ENCODE measurements around the gene PTPRR. TPM values are rescaled to one million over a fixed set of nuclear protein-coding genes. Genes with fewer than 3 reads are reported as not detected.

Gene PTPRR
- total RNA-seq, 1 donor from 2014 or later: not detected

- intact Hi-C loops (cut with micrococcal nuclease): no loop called here
- Mint-ChIP-seq H3K27ac (no peak overlapping the region), H3K4me3 (ENCODE audit: low read depth) (no peak overlapping the region), H3K36me3 (ENCODE audit: low read depth) (no peaks in the 10 kb centered on the region), H3K9me3 (no peaks in the 10 kb centered on the region), H3K4me1 (ENCODE audit: low read depth) (no peaks in the 10 kb centered on the region), H3K27me3 (ENCODE audit: low read depth) (peaks cover 2% of the 10 kb centered on the region)
- DNase-seq (ENCODE audit: low spot score): no peak
These were observed 123.5 kb downstream of the PTPRR start for GRCh38 chr12:70796989-70797388.

DNA sequence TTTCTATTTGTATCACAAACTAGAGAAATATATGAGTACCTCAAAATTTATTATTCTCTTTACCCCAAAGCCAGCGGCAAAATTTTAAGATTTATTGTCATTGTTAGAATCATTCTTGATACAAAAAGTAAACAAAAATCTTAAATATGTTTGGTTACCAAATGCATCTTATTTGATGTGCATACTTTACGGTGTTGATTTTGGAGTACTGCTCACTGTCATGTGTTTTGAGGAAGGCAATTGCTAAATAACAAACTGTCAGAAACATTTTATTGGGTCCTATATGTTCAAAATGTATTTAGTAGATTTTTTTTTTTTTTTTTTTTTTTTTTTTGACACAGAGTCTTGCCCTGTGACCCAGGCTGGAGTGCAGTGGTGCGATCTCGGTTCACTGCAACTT, 124.9 kb downstream of the PTPRR start:
- no peak overlapping the region for H3K27ac Mint-ChIP-seq
- no peak for DNase-seq (ENCODE audit: low spot score)
- H3K9me3 Mint-ChIP-seq: no peaks in the 10 kb centered on the region
- intact Hi-C loops (cut with micrococcal nuclease): no loop called here
- H3K4me1 Mint-ChIP-seq (ENCODE audit: low read depth): no peaks in the 10 kb centered on the region
- H3K27me3 Mint-ChIP-seq (ENCODE audit: low read depth): no peaks in the 10 kb centered on the region
- H3K4me3 Mint-ChIP-seq (ENCODE audit: low read depth): no peak overlapping the region
- no peaks in the 10 kb centered on the region for H3K36me3 Mint-ChIP-seq (ENCODE audit: low read depth)

DNA sequence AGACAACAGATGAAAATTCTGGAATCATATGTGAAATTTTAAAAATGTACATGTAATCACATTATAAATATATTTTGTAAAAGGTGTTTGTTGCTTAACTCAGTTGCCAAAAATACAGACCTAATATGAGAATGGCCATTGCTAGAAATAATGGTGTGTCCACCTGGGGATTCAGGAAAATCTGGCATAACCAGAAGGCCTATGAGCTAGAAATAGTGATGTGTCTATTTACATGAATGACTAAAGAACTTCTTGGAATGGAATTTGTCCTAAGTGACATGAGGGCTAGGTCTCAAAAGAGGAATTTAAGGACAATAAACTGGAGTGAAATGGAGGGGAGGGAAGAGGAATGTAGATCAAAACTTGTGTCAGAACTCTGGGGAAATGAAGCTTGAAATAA, 126.4 kb downstream of the PTPRR start:
- no peak for DNase-seq (ENCODE audit: low spot score)
- intact Hi-C loops (cut with micrococcal nuclease): no loop called here
- no peak overlapping the region for H3K27ac Mint-ChIP-seq
- no peak overlapping the region for H3K4me3 Mint-ChIP-seq (ENCODE audit: low read depth)
- H3K4me1 Mint-ChIP-seq (ENCODE audit: low read depth): no peaks in the 10 kb centered on the region
- H3K36me3 Mint-ChIP-seq (ENCODE audit: low read depth): no peaks in the 10 kb centered on the region
- no peaks in the 10 kb centered on the region for H3K9me3 Mint-ChIP-seq
- H3K27me3 Mint-ChIP-seq (ENCODE audit: low read depth): peaks cover 3% of the 10 kb centered on the region

DNA sequence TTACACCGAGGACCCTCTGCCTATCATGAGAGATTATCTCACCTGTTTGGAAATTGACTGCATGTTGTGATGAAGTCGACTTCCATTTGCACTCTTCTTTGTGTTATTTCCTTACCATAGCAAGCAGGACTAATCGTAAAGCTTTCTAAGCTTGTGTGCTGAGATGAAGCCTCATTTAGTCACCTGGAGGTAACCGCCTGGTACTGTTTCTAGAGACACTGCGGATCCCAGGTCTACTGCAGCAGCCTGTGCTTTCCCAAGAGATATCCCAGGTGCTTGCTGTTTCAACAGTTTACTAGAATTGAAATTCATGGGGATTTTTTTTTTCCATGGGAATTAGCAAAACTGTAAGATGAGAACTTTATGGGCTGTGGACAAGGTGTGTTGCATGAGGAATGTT, 131.8 kb downstream of the PTPRR start:
- no peak overlapping the region for H3K27ac Mint-ChIP-seq
- peaks cover 3% of the 10 kb centered on the region for H3K27me3 Mint-ChIP-seq (ENCODE audit: low read depth)
- H3K9me3 Mint-ChIP-seq: no peaks in the 10 kb centered on the region
- DNase-seq (ENCODE audit: low spot score): no peak
- H3K4me3 Mint-ChIP-seq (ENCODE audit: low read depth): no peak overlapping the region
- no peaks in the 10 kb centered on the region for H3K4me1 Mint-ChIP-seq (ENCODE audit: low read depth)
- intact Hi-C loops (cut with micrococcal nuclease): no loop called here
- H3K36me3 Mint-ChIP-seq (ENCODE audit: low read depth): no peaks in the 10 kb centered on the region

GRCh38 chr12:70787612-70788011, 132.9 kb downstream of the PTPRR start:
- no peak for DNase-seq (ENCODE audit: low spot score)
- no peaks in the 10 kb centered on the region for H3K9me3 Mint-ChIP-seq
- peaks cover 3% of the 10 kb centered on the region for H3K27me3 Mint-ChIP-seq (ENCODE audit: low read depth)
- no peak overlapping the region for H3K4me3 Mint-ChIP-seq (ENCODE audit: low read depth)
- H3K27ac Mint-ChIP-seq: no peak overlapping the region
- no peaks in the 10 kb centered on the region for H3K36me3 Mint-ChIP-seq (ENCODE audit: low read depth)
- H3K4me1 Mint-ChIP-seq (ENCODE audit: low read depth): no peaks in the 10 kb centered on the region
- intact Hi-C loops (cut with micrococcal nuclease): no loop called here

DNA sequence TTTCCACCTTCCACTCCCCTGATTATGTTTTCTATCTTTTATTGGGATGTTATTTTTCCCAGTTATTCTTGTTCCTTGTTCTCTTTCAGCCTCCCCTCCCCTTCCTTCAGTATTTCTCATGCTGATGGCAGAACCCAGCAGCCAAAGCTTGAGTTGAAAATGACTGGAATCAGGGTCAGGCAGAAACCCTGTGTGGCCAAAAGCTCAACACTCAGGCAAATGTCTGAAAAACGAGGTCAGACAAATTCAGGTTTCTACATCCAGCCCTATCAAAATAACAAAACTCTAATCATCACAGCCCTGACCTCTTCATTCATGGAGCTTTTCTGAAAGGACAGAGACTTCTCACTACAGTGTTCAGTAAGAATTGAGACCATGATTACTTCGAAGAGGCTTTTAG, 134.6 kb downstream of the PTPRR start:
- Mint-ChIP-seq H3K27ac (no peak overlapping the region), H3K4me3 (ENCODE audit: low read depth) (no peak overlapping the region), H3K4me1 (ENCODE audit: low read depth) (no peaks in the 10 kb centered on the region), H3K9me3 (peaks cover 3% of the 10 kb centered on the region), H3K27me3 (ENCODE audit: low read depth) (peaks cover 3% of the 10 kb centered on the region), H3K36me3 (ENCODE audit: low read depth) (no peaks in the 10 kb centered on the region)
- intact Hi-C loops (cut with micrococcal nuclease): no loop called here
- no peak for DNase-seq (ENCODE audit: low spot score)

DNA sequence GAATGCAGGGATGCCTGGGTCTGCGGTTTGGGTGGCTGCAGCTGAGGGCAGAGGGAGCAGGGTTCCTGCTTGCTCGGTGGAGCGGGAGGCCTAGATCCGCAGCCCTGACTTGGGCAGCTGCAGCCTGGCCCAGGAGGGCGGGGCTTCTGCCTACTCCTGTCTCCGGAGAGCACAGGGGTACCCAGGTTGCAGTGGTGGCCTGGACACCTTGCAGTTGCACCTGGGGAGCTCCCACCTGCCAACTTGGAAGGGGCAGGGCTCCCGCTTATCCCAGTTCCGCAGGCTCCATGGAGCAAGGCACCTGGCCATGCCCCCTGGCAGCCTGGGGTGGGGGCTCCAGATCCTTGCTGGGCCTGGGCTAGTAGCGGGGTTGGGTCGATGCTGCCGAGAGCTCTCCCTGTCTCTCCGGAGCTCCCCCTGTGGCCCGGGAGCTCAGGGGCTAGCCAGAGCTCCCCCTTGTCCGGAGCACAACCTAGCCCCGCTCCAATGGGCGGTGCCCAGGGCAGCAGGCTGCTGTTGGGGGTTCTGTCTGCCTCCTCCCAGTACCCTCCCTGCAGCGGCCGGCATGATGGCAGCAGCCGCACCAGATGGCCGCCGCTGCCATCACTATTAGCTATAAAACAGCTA, 136.4 kb downstream of the PTPRR start:
- Mint-ChIP-seq H3K27me3 (ENCODE audit: low read depth) (no peaks in the 10 kb centered on the region), H3K4me3 (ENCODE audit: low read depth) (no peak overlapping the region), H3K4me1 (ENCODE audit: low read depth) (no peaks in the 10 kb centered on the region), H3K36me3 (ENCODE audit: low read depth) (no peaks in the 10 kb centered on the region), H3K9me3 (peaks cover 3% of the 10 kb centered on the region), H3K27ac (no peak overlapping the region)
- DNase-seq (ENCODE audit: low spot score): no peak
- intact Hi-C loops (cut with micrococcal nuclease): no loop called here

DNA sequence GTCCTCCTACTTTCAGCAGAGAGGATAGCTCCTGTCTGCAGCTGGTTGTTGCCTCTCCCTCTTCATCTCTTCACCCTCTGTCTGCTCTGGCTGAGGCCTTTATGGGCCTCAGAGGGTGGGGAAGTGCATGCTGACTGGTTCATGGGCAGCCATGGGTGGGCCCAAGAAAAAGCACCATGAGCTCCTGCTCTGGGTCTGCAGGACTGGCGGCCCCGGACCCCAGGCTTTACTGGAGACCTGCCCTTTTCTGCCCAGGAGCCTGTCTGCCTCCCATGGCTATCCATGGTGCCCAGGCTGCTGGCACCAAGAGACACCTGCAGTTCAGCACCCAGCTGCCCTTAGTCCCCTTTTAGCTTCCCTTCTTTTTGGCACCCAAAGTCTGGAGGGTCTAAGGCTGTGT, 137.1 kb downstream of the PTPRR start:
- Mint-ChIP-seq H3K36me3 (ENCODE audit: low read depth) (no peaks in the 10 kb centered on the region), H3K27ac (no peak overlapping the region), H3K27me3 (ENCODE audit: low read depth) (no peaks in the 10 kb centered on the region), H3K4me1 (ENCODE audit: low read depth) (no peaks in the 10 kb centered on the region), H3K9me3 (peaks cover 3% of the 10 kb centered on the region), H3K4me3 (ENCODE audit: low read depth) (no peak overlapping the region)
- intact Hi-C loops (cut with micrococcal nuclease): no loop called here
- no peak for DNase-seq (ENCODE audit: low spot score)

- Mint-ChIP-seq H3K27ac (no peak overlapping the region), H3K4me1 (ENCODE audit: low read depth) (no peaks in the 10 kb centered on the region), H3K4me3 (ENCODE audit: low read depth) (no peak overlapping the region), H3K27me3 (ENCODE audit: low read depth) (peaks cover 2% of the 10 kb centered on the region), H3K36me3 (ENCODE audit: low read depth) (no peaks in the 10 kb centered on the region), H3K9me3 (peaks cover 3% of the 10 kb centered on the region)
- DNase-seq (ENCODE audit: low spot score): no peak
- intact Hi-C loops (cut with micrococcal nuclease): no loop called here
These were observed 141.3 kb downstream of the PTPRR start for GRCh38 chr12:70779250-70779649.

GRCh38 chr12:70774055-70774454, 146.5 kb downstream of the PTPRR start:
- Mint-ChIP-seq H3K9me3 (no peaks in the 10 kb centered on the region), H3K4me1 (ENCODE audit: low read depth) (no peaks in the 10 kb centered on the region), H3K4me3 (ENCODE audit: low read depth) (no peak overlapping the region), H3K27me3 (ENCODE audit: low read depth) (peaks cover 2% of the 10 kb centered on the region), H3K36me3 (ENCODE audit: low read depth) (no peaks in the 10 kb centered on the region), H3K27ac (no peak overlapping the region)
- intact Hi-C loops (cut with micrococcal nuclease): no loop called here
- DNase-seq (ENCODE audit: low spot score): no peak

DNA sequence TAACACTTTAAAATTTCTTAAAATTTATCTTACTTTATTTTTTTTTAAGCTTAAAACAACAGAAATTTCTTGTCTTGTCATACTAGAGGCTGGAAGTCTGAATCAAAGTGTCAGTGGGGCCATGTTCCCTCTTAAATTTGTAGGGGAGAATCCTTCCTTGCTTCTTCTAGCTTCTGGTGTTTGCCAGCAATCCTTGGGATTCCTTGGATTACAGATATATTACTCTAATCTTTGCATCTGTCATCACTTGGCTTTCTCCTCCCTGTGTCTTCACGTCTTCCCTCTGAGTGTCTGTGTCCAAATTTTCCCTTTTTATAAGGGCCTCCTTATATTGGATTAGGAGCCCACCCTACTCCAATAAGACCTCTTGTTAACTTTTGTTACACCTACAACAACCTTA, 147.7 kb downstream of the PTPRR start:
- H3K4me1 Mint-ChIP-seq (ENCODE audit: low read depth): no peaks in the 10 kb centered on the region
- peaks cover 2% of the 10 kb centered on the region for H3K27me3 Mint-ChIP-seq (ENCODE audit: low read depth)
- H3K9me3 Mint-ChIP-seq: no peaks in the 10 kb centered on the region
- H3K4me3 Mint-ChIP-seq (ENCODE audit: low read depth): no peak overlapping the region
- no peak overlapping the region for H3K27ac Mint-ChIP-seq
- H3K36me3 Mint-ChIP-seq (ENCODE audit: low read depth): no peaks in the 10 kb centered on the region
- no peak for DNase-seq (ENCODE audit: low spot score)
- intact Hi-C loops (cut with micrococcal nuclease): no loop called here

DNA sequence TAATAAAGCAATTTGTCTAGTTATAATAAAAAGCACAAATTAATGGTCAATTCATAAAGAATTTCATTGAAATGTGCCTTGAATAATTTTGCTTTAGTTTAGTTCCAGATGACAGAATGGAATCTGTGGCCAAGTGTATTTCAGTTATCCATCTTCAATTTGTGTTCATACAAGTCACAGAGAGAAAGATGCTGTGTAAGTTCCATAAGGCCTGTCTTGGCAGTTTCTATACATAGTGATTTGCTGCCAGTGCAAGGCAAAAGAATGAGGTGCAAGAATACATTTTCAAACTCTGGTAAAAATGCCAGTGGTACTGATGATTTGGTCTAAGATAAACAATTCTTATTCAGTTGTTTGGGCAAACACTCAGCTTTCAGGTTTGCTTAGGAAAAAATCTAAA, 149.0 kb downstream of the PTPRR start:
- intact Hi-C loops (cut with micrococcal nuclease): no loop called here
- DNase-seq (ENCODE audit: low spot score): no peak
- no peak overlapping the region for H3K4me3 Mint-ChIP-seq (ENCODE audit: low read depth)
- no peak overlapping the region for H3K27ac Mint-ChIP-seq
- H3K27me3 Mint-ChIP-seq (ENCODE audit: low read depth): peaks cover 2% of the 10 kb centered on the region
- no peaks in the 10 kb centered on the region for H3K4me1 Mint-ChIP-seq (ENCODE audit: low read depth)
- no peaks in the 10 kb centered on the region for H3K9me3 Mint-ChIP-seq
- no peaks in the 10 kb centered on the region for H3K36me3 Mint-ChIP-seq (ENCODE audit: low read depth)

DNA sequence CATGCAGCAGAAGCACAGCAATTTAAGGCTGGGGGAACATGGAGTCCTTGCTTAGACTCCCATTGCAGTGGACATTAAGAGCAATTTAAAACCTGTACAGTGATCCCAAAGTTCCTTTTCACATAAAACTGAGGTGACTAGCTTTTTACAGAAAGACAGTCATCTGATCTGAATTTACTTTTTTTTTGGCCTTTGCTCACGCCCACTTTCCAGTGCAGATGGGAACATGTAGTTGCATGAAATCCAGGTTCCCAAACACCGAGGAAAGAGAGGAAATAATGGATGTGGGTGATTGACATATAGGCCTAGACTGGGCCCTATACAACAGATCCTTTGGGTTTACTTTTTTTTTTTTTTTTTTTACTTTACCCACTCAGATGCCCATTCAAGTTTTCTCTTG, 156.9 kb downstream of the PTPRR start:
- Mint-ChIP-seq H3K9me3 (no peaks in the 10 kb centered on the region), H3K4me3 (ENCODE audit: low read depth) (no peak overlapping the region), H3K27ac (no peak overlapping the region), H3K36me3 (ENCODE audit: low read depth) (no peaks in the 10 kb centered on the region), H3K4me1 (ENCODE audit: low read depth) (no peaks in the 10 kb centered on the region), H3K27me3 (ENCODE audit: low read depth) (no peaks in the 10 kb centered on the region)
- intact Hi-C loops (cut with micrococcal nuclease): no loop called here
- DNase-seq (ENCODE audit: low spot score): no peak

GRCh38 chr12:70762000-70762399, 158.5 kb downstream of the PTPRR start:
- intact Hi-C loops (cut with micrococcal nuclease): no loop called here
- H3K36me3 Mint-ChIP-seq (ENCODE audit: low read depth): no peaks in the 10 kb centered on the region

More at GRCh38 chr12:70762000-70762399, 158.5 kb downstream of the PTPRR start:
- Mint-ChIP-seq H3K4me1 (ENCODE audit: low read depth) (peaks cover under 1% of the 10 kb centered on the region), H3K9me3 (no peaks in the 10 kb centered on the region), H3K4me3 (ENCODE audit: low read depth) (no peak overlapping the region), H3K27ac (no peak overlapping the region), H3K27me3 (ENCODE audit: low read depth) (no peaks in the 10 kb centered on the region)
- no peak for DNase-seq (ENCODE audit: low spot score)

All from activated T-helper 2 cell treated with anti-CD3 and anti-CD28 coated beads, Interferon-gamma antibody, Interleukin-2, Interleukin-4, amounts not matched to agents 10 μg/mL and 5 μg/mL and 100 μg/mL, durations not matched to agents 14 hours and 24 hours and 36 hours (primary cell).